Measurements from ENCODE around the gene TBCK.
"Not testable (repeated sequence)": the region's sequence is repeated elsewhere in the genome, so short reads cannot be mapped to it uniquely, and the experiment has no call there.

The TBCK gene

DNA sequence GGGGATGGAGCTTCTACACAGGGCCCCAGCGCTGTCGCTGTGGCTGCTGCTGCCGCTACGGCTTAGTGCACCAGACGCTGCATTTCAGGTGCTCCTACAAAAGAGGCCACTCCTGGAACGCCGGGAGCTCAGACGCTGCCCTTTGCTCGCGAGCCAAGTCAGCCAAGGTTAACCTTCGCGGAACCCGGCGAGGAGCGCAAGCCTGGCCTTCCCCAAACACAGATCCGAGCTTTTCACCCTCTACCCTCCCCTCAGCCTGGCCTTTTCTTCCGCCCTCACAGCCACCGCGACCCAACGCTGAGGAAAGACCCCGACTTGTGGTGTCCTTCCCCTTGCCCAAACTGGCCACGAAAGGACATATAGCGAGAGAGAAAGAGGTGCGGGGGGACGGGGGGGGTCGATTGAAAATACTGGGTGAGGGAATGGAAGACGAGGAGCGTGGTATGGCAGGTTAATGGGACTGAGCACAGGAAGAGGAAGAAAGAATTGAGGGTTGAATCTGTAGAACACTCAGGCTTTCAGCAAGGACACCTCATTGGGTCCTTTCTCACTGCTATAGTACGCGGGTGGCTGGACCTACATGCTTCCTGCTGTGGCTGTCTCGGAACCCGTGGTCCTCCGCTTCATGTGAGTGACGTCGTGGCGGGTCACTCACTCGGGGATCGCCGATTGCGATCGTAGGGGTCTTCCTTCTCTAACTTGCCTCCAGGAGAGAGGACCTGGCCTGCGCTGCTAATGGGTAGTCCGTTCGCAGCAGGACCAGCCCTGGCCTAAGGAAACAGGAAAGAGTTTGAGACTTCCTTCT is at the start of gene TBCK, which contains the start of gene AIMP1:
Gene TBCK (minus strand): TSS at position 242 of the 805 bp plus-strand sequence. CDS start 7,249 bp downstream, outside the sequence.
Gene AIMP1 (plus strand): TSS at position 583 of the 805 bp plus-strand sequence. CDS start 8,460 bp downstream, outside the sequence.
- peak; percentile 84 for DNase-seq (ENCODE audit: low spot score)

DNA sequence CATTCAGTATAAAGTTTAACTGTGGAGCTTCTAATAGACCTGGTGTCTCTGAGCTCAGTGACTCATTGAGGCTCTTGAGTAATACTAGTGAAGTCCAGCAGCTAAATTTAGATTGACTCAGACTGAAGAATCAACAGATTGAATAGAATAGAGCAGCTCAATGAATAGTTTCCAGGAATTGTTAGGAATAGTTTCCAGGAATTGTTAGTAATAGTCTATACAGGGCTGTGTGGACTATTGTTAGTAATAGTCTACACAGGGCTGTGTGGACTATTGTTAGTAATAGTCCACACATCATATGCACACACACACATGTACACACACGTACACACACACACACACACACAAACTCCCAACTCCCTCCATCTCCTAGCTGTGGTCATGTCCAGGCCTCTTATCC is 49.6 kb upstream of the TBCK start:
- peak; percentile 4 for DNase-seq (ENCODE audit: low spot score)

DNA sequence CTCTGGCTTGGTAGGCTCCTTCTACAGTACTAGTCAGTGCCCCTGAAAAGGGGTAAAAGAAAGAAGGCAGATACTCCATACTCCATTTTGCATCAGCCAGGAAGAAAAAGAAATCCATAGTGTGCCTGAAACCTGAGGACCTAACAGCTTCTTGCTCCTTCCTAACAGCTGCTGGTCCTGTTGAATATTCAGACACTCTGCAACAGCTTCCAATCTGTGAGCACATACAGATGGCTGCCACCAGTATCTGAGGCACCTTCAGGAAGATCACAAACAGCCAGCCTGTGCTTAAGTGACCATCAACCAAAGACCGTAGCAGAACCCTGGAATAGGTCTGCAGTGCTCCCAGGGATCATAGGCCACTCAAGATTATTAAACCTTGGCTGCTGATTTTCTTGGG is 48.3 kb upstream of the TBCK start:
- no peak for DNase-seq (ENCODE audit: low spot score)

DNA sequence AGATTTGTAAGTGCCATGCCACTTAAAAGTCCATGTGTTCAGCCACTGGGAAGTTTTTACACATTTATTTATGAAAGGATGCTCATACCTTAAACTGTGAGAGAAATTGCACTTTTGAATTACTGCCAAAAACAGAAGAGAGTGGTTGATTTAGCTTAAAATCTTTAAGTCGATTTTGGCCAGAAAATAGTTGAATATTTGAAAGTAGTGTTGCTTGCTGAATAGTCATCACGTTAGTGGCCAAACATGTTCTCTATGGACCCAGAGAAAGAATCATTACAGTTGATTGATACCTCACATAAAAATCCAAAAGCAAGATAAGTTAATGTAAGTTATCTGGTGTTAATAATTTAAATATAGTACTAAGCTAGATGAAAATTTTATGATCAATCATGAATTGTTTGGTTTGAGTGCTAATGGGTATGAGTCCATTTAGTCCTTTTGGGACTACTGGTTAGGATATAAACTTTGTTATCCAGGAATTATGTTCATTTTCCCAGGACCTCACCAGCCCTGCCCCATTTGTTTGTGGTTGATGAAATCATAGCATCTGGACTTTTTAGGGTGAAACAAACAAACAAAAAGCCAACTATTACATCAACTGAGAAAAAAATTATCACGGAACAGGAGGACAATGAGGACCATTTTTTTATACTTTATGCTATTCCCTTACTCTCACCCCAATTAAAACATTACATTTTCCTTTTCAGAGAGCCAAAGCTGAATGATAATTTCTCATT is 46.2 kb upstream of the TBCK start:
- DNase-seq (ENCODE audit: low spot score), result no peak

DNA sequence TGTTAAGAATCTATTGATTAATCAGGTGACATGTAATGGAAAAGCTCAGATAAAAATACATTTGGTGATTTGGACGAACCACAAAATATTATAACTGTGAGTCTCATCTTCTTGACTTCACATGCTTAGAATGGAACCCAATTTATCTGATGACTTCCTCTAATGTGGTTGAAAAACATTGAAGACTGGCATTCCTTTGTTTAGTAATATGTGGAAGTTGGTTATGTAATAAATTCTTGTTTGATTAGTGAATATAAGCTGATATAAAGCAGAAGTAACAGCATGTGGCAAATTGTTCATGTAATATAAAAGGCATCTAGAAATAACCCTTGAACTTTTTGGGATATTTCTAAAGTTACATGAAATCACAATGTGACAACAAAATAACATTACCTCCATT is 42.9 kb upstream of the TBCK start:
- peak; percentile 18 for DNase-seq (ENCODE audit: low spot score)

DNA sequence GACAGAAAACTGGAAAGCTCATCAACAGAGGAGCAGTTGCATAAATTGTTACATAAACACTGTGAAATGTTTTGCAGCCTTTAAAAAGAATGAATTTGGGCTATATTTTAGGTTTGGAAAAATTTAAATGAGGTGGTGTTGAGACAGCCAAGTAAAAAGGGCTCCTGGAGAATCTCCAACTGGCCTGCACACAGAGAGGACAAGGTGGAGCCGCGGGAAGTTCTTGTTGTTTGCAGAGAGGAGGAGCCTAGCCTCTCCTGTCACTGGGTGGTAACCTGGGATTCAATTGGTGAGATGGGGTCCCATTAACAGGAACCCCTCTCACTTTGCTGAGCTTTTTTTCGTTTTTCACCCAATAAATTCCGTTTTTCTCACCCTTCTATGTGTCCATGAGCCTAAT is 39.2 kb upstream of the TBCK start:
- no peak for DNase-seq (ENCODE audit: low spot score)

DNA sequence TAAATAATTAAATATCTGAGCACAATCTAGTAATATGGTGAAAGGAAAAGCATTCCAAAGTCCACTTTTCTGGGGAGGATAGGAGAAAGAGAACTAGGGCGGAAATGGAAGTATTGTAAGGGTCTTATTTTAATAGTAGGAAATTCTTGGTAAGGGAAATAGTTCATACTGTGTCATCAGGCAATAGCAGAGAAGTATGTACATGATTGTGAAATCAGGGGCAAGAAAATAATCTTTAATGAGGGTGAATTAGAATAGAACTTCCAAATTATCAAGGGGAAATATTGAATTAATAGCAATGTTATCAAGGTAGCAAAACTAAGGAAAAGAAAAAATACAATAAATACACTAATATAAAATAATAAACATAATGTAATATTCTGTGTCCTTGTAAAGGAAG is 37.8 kb upstream of the TBCK start:
- DNase-seq (ENCODE audit: low spot score), result no peak

DNA sequence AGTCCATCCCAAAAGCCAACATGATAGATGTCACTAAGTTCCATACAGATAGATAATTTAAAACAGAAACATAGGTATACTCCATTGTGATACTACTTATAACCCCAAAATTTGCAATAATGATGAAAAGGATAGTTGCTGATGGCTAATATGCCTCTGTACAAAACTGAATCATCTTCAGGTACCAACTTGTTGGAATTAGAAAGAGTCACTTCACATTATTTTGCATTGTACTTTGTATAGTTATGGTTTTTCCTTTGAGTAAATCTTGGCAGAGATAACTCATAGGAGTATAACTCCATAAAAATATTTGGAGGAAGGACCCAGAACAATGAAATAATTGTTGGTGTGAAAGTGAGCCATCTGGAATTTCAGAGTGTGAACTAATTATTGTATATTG is 35.0 kb upstream of the TBCK start:
- DNase-seq (ENCODE audit: low spot score), result no peak

DNA sequence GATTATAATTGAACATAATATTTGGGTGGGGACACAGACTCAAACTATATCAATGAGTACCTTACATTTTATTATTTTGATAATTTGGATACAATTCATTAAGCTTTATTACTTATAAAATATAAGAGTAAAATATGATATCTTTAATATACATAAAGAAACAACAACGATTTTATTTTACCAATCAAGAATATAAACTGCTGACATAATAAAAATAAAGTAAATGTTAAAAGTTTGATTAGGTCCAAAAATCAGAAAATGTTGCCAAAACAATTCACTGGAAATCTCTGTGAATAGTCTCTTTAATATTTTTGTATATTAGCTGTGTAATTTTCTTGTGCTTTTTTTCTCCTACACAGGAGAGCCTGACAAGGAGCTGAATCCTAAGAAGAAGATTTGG is 31.2 kb upstream of the TBCK start:
- no peak for DNase-seq (ENCODE audit: low spot score)

DNA sequence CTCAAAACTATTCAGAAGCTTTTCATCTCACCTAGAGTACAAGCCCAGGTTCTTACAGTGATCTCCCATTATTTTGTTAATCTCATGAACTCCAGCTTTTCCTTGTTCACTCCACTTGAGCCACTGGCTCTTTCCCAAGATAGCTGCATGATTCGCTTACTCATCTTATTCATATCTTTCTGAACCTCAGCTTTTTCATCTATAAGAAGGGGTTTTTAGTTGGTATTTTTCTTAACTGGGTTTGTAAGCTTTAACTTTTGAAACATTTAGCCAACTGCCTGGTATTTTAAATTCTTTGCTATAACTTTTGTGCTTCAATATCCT is 28.6 kb upstream of the TBCK start:
- DNase-seq (ENCODE audit: low spot score), result no peak

DNA sequence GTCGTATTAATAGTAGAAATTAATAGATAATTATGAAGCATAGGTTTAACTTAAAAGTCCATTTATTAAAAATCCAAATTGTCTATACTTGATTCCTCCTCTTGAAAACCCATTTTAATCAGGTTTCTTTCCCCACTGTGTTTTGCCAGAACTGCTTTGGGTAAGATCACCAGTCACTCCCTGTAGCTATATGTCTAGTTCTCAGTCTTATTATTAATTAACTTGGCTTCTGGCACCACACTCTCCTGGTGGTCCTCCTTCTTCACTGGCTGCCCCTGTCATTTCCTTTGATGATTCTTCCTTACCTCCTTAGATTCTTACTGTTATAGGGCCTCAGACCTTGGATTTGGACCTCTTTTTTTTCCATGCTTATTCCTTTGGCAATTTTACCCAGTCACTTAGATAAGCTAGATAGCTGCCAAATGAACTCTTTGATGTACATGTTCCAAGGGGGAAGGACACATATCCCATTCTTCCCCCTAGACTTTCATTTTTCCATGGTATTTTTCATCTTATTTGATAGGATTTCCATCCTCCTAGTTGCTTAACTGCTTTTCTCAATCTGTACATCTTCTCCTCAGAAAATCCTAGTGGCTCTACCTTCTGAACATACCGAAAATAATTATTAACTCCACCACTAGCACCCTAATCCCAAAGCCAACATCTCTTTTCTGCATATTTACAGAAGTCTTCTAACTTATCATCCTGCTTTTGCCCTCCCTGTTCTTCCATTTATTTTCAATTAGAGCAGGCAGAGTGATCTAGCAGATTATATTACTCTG is 28.0 kb upstream of the TBCK start:
- no peak for DNase-seq (ENCODE audit: low spot score)

DNA sequence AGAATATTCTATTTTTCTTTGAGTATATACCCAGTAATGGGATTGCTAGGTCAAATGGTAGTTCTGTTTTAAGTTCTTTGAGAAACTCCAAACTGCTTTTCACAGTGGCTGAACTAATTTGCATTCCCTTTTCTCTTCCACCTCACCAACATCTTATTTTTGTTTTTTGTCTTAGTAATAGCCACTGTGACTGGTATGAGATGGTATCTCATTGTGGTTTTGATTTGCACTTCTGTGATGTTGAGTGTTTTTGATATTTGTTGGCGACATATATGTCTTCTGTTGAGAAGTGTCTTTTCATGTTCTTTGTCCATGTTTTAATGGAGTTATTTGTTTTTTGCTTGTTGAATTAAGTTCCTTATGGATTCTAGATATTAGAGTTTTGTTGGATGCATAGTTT is 24.8 kb upstream of the TBCK start:
- no peak for DNase-seq (ENCODE audit: low spot score)

DNA sequence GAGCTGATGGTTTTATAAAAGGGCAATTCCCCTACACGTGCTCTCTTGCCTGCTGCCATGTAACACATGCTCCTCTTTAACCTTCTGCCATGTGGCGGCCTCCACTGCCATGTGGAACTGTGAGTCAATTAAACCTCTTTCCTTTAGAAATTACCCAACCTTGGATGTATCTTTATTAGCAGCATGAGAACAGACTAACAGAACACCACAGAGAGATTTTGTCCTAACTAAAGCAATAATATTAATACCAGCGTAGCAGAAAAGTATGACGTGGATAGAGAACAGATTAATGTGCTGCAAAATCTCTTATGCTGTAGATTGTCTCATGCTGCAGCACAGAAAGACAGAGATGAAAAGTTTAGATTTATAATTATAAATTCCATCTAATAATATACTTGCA is 23.4 kb upstream of the TBCK start:
- no peak for DNase-seq (ENCODE audit: low spot score)

DNA sequence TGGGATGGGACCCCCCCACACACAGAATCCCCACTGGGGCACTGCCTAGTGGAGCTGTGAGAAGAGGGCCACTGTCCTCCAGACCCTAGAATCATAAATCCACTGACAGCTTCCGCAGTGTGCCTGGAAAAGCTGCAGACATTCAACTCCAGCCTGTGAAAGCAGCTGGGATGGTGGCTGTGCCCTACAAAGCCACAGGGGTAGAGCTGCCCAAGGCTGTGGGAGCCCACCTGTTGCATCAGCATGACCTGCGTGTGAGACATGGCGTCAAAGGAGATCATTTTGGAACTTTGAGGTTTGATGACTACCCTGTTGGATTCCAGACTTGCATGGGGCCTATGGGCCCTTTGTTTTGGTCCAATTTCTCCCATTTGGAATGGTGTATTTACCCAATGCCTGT is 22.7 kb upstream of the TBCK start:
- DNase-seq (ENCODE audit: low spot score), result no peak

DNA sequence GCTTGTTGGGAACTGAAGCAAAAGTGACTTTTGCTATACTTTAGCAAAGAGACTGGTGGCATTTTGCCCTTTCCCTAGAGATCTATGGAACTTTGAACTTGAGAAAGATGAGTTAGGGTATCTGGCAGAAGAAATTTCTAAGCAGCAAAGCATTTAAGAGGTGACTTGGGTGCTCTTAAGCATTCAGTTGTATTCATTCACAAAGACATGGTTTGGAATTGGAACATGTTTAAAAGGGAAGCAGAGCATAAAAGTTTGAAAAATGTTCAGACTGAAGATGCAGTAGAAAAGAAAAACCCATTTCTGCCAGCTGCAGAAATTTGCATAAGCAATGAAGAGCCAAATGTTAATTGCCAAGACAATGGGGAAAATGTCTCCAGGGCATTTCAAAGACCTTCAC is 21.9 kb upstream of the TBCK start:
- DNase-seq (ENCODE audit: low spot score), result no peak

DNA sequence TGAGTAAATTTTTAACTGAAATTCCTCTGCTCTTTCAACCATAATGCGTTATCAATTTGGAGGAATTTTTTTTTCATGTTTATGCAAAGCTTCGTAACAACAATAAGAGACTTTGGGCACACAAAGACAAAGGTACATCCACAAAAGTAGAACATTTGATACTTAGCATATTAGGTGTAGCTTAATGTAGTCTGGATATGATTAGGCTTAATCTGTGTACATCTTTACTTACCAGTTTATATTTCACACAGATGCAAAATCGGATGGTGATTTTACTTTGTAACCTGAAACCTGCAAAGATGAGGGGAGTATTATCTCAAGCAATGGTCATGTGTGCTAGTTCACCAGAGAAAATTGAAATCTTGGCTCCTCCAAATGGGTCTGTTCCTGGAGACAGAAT is 20.6 kb upstream of the TBCK start:
- no peak for DNase-seq (ENCODE audit: low spot score)

DNA sequence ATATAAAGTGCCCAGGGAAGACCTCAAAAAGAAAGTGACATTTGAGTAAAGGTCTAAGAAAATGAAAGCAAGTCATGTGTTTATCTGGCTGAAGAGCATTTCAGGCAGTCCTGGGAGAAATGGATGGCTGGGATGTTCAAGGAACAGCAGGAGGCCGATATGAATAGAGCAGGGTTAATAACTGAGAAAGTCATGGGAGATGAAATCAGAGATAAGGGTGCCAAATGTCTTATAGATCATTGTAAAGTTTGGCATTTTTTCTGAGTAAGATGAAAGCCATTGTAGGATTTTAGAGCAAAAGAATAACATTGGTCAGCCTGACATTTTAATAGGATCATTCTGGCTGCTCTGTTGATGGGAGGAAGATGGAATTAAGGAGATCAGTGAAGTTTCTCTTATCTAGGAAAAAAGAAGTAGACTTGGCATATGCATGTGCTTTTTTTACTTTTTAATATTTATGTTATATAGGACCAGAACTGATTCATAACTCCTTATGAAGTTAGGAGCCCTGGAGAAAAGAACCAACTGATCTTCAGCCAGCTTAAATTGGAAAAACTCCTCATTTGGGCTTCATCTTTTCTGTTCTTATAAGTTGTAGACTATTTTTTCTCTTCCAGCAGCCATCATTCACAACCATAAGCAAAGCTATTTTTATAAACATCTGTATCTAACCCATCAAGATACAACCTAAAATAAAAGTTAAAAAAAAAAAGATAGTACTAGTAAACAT is 18.9 kb upstream of the TBCK start:
- DNase-seq (ENCODE audit: low spot score), result no peak

DNA sequence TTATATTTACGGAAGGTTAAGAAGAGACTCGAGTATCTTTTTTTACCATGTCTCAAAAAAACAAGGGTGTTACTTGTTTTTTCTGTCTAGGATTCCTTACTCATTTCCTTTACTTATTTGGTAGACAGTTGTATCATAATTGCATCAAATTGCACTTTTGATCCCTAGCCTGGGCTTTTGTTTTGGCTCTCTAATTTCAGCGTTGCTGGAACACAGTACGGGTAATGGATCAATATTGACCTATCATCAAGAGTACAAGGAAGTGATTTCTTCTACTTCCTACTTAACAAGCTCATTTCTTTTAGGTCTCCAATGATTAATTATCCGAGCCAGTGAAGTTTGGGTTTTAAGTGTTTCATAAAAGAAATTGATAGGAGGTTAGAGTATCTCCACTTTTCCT is 17.2 kb upstream of the TBCK start:
- DNase-seq (ENCODE audit: low spot score), result no peak

DNA sequence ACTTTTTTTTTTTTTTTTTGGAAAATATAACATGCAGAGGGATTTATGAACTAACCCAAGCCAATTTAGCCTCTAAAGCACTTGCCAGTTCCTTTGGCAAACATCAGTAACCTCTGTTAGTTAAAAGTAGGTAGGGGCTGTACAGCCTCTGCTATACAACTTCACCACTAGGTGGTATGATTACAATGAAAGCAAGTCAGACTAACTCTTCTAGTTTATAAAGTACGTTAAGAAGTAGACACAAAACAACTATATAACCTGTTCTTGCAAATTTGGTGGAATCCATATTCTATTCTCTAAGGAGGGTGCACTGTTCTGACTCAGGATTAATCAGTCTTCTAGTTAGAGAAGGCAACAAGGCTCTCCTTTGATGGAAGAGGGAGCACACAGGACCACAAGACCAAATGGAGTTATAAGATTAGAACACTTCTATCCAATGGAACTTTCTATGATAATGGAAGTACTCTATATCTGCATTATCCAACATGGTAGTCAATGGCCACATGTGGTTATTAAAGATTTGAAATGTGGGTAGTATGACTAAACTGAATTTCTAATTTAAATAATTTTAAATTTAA is 13.1 kb upstream of the TBCK start:
- DNase-seq (ENCODE audit: low spot score), result peak; percentile 37

DNA sequence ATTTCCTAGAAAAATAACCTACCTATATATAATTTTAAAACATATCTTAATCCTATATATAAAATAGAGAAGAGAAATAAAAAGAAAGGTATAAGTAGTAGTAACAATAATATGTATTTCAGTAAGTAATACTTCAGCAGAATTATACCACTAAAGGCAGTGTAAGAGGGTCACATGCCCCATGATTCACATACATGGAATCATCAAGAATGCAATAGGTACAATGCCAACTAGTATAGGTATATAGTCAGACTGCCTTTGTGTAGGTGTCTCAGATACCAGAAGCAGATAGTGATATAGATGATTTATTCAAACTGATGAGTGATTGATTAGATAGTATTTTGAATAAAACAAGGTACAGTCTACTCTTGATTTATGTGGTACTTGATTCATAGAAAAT is 9.8 kb upstream of the TBCK start:
- no peak for DNase-seq (ENCODE audit: low spot score)

DNA sequence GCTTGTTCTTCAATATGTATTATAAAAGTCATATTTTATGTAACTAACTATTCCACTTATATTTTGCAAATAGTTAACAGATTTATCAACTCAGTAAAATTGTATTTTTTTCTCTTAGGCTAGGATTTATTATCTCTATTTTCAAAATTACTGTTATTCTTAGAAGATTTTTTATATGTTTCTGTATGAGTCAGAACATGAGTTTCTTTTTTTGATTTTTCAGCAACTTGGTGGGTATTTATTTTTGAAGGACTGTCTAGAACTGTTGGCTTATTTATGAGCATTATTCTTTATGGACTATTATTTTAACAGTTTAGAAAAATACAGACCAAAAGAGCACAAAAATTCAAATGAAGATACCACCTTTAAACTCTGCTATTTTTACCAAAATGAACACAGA is 7.1 kb upstream of the TBCK start:
- DNase-seq (ENCODE audit: low spot score), result no peak

DNA sequence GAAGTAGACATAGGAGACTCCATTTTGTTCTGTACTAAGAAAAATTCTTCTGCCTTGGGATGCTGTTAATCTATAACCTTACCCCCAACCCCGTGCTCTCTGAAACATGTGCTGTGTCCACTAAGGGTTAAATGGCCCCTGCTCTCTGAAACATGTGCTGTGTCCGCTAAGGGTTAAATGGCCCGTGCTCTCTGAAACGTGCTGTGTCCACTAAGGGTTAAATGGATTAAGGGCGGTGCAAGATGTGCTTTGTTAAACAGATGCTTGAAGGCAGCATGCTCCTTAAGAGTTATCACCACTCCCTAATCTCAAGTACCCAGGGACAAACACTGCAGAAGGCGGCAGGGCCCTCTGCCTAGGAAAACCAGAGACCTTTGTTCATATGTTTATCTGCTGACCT is 5.8 kb upstream of the TBCK start:
- DNase-seq (ENCODE audit: low spot score), result not testable (repeated sequence)

Data from SW480 (cell line).